GM12878 (cell line): ENCODE data around the gene HERC5. TPM values are rescaled to one million over a fixed set of nuclear protein-coding genes. Genes with fewer than 3 reads are reported as not detected.

Experiments used
- ATAC-seq: fragments of 200-7000 bp; cut with Tn5 transposase; 3 replicates; pipeline ENCODE4 v1.9.1; 2020; ENCODE audit warnings: mild to moderate bottlenecking, moderate library complexity
- BruUV-seq: library from RNA; stranded (reverse); fragments of 400-500 nt; replicated peaks from 2 replicates; lab custom pipeline; 2021; lab: Mats Ljungman, UMichigan
- CTCF ChIA-PET: fragments of 300-600 bp; sonication (Branson Sonifier 250); formaldehyde crosslinking; extraction: SDS; loops from one replicate; lab custom pipeline; 2021; ENCODE audit warnings: inconsistent platforms; lab: Yijun Ruan, JAX
- POLR2A ChIA-PET: fragments of 350-600 bp; formaldehyde crosslinking; extraction: SDS; loops from one replicate; lab custom pipeline; 2021; ENCODE audit warnings: inconsistent platforms; lab: Charles Lee
- RAD21 ChIA-PET: fragments of 300-600 bp; sonication (Branson Sonifier 250); formaldehyde crosslinking; loops from one replicate; lab custom pipeline; 2023; ENCODE audit warnings: antibody characterized with exemption; ENCODE audit not compliant: unreplicated experiment; lab: Charles Lee
- SMC1A ChIA-PET: fragments of 300-600 bp; sonication (Branson Sonifier 250); formaldehyde crosslinking; loops from one replicate; lab custom pipeline; 2023; ENCODE audit not compliant: unreplicated experiment, uncharacterized antibody; lab: Charles Lee
- DNase-seq: peaks from one replicate; pipeline ENCODE4 v3.0.0-alpha.2; 2011; ENCODE audit warnings: low read depth, low spot score
- FAIRE-seq: peaks from 3 replicates; lab custom pipeline; 2011; peaks lifted over from hg19 to GRCh38; lab: Jason Lieb, UNC
- H2AFZ ChIP-seq: 2 replicates; pipeline ENCODE4 v1.6.0; 2011; ENCODE audit warnings: low read depth, low read length, control low read depth; ENCODE audit not compliant: control insufficient read depth
- H3K27ac ChIP-seq: 2 replicates; pipeline ENCODE4 v1.5.1; 2011; ENCODE audit warnings: control low read depth; ENCODE audit not compliant: control insufficient read depth, insufficient read depth
- H3K27me3 ChIP-seq, 2 experiments: replicated peaks in 1 of 2; 2 replicates each; pipeline versions ENCODE4 v1.6.0 to v1.6.1; 2011; ENCODE audit warnings: low read length in 1 of 2; ENCODE audit not compliant: control insufficient read depth in 2 of 2, insufficient read depth in 2 of 2
- H3K36me3 ChIP-seq, 2 experiments: 2 replicates each; pipeline ENCODE4 v1.5.1; 2011; ENCODE audit warnings: low read length in 1 of 2; ENCODE audit not compliant: control insufficient read depth in 2 of 2, insufficient read depth in 2 of 2
- H3K4me1 ChIP-seq: 2 replicates; pipeline ENCODE4 v1.6.1; 2011; ENCODE audit warnings: mild to moderate bottlenecking, low read length, moderate library complexity, mixed read lengths; ENCODE audit not compliant: control insufficient read depth, insufficient read depth
- H3K4me2 ChIP-seq: 2 replicates; pipeline ENCODE4 v1.6.0; 2011; ENCODE audit warnings: control low read depth; ENCODE audit not compliant: control insufficient read depth, insufficient read depth
- H3K4me3 ChIP-seq: fragments of 200-600 bp; sonication (generic); 2 replicates; pipeline ENCODE4 v1.5.1; 2016
- H3K79me2 ChIP-seq: 2 replicates; pipeline ENCODE4 v1.6.0; 2011; ENCODE audit warnings: low read length; ENCODE audit not compliant: control insufficient read depth, insufficient read depth
- H3K9ac ChIP-seq: 2 replicates; pipeline ENCODE4 v1.8.0; 2011; ENCODE audit warnings: low read length, control low read depth, mixed read lengths; ENCODE audit not compliant: control insufficient read depth, insufficient read depth
- H3K9me3 ChIP-seq: replicated peaks from 3 replicates; pipeline ENCODE4 v1.5.1; 2011; ENCODE audit warnings: mild to moderate bottlenecking, low read length; ENCODE audit not compliant: control insufficient read depth, insufficient read depth
- H4K20me1 ChIP-seq: 2 replicates; pipeline ENCODE4 v1.6.0; 2011; ENCODE audit not compliant: control insufficient read depth, insufficient read depth
- ATF2 ChIP-seq: IDR thresholded peaks from 2 replicates; pipeline ENCODE4 v1.6.1; 2012; ENCODE audit warnings: low read length, inconsistent platforms
- EGR1 ChIP-seq, 2 experiments: IDR thresholded peaks; 1 replicate in 1 of 2; 2 replicates in 1 of 2; pipeline ENCODE4 v1.6.1; 2011 to 2012; ENCODE audit warnings: low read depth in 2 of 2, low read length in 2 of 2, borderline replicate concordance in 1 of 2, mild to moderate bottlenecking in 1 of 2, moderate library complexity in 1 of 2
- GATAD2B ChIP-seq: fragments of 450-650 bp; conservative IDR thresholded peaks from 2 replicates; pipeline ENCODE4 v1.6.1; 2017; ENCODE audit warnings: low read depth, mild to moderate bottlenecking, moderate library complexity
- MEF2B ChIP-seq: fragments of 450-650 bp; IDR thresholded peaks from 2 replicates; pipeline ENCODE4 v1.6.1; 2018; ENCODE audit warnings: mild to moderate bottlenecking, moderate library complexity; ENCODE audit not compliant: partially characterized antibody, poor library complexity, severe bottlenecking
- NFXL1 ChIP-seq: fragments of 450-650 bp; IDR thresholded peaks from 2 replicates; pipeline ENCODE4 v1.6.1; 2017; ENCODE audit warnings: antibody characterized with exemption, mild to moderate bottlenecking, borderline replicate concordance
- PAX5 ChIP-seq: IDR thresholded peaks from 2 replicates; pipeline ENCODE4 v1.6.1; 2011; ENCODE audit warnings: low read depth, low read length, borderline replicate concordance
- PBX3 ChIP-seq: IDR thresholded peaks from 2 replicates; pipeline ENCODE4 v1.6.1; 2011; ENCODE audit warnings: mild to moderate bottlenecking, low read depth, low read length, moderate library complexity; ENCODE audit not compliant: insufficient replicate concordance
- PKNOX1 ChIP-seq: fragments of 450-650 bp; IDR thresholded peaks from 2 replicates; pipeline ENCODE4 v1.6.1; 2016; ENCODE audit warnings: mild to moderate bottlenecking
- POLR2A ChIP-seq: IDR thresholded peaks from 2 replicates; pipeline ENCODE4 v1.6.1; 2011; ENCODE audit warnings: low read depth, mild to moderate bottlenecking, low read length
- RAD21 ChIP-seq: IDR thresholded peaks from 2 replicates; pipeline ENCODE4 v1.6.1; 2011; ENCODE audit warnings: mild to moderate bottlenecking, low read depth, low read length, moderate library complexity; ENCODE audit not compliant: insufficient read depth
- SIN3A ChIP-seq: IDR thresholded peaks from 2 replicates; pipeline ENCODE4 v1.6.1; 2012; ENCODE audit warnings: low read depth, low read length, improper control_type of control experiment
- ZNF592 ChIP-seq: fragments of 450-650 bp; IDR thresholded peaks from 2 replicates; pipeline ENCODE4 v1.6.1; 2017; ENCODE audit warnings: mild to moderate bottlenecking, moderate library complexity
- WGBS: methylation state at CpG from one replicate; pipeline ENCODE4 v1.1.6; 2016; ENCODE audit warnings: low lambda C conversion rate; ENCODE audit not compliant: insufficient replicate concordance, insufficient coverage; ENCODE audit errors: missing lambda C conversion rate; 5-methylcytosine and 5-hydroxymethylcytosine counted together
- in situ Hi-C: fragments of 300-500 bp; cut with MboI; formaldehyde crosslinking; loops from 9 replicates; pipeline ENCODE4 v1.14.3; 2018; ENCODE audit warnings: mixed read lengths
- intact Hi-C: fragments of 100-400 bp; cut with micrococcal nuclease; formaldehyde crosslinking; loops from one replicate; pipeline ENCODE4 v1.14.2; 2022; ENCODE audit not compliant: unreplicated experiment
- polyA plus RNA-seq, 11 experiments: library from polyadenylated mRNA; depleted of rRNA in 4 of 11; unstranded in 6 of 11; stranded (reverse) in 5 of 11; fragments of >200 nt; fragmentation: Nextera tagmentation in 4 of 11; fragmentation: Illumina TruSeq in 1 of 11; extraction: Ambion mirVana in 4 of 11; extraction: Trizol in 1 of 11; gene quantifications; 1 replicate in 1 of 11; 2 replicates in 10 of 11; pipeline versions ENCODE4 v1.2.1 to v1.2.3, GENCODE V29; 2011 to 2016; ENCODE audit warnings: inconsistent platforms in 2 of 11, missing spikeins in 2 of 11, low read depth in 1 of 11
- total RNA-seq, 4 experiments: library from RNA; depleted of rRNA in 3 of 4; stranded (reverse); fragments of >200 nt in 3 of 4; fragmentation: Illumina TruSeq in 1 of 4; extraction: Trizol in 1 of 4; gene quantifications; 2 replicates each; pipeline versions ENCODE4 v1.2.1 to v1.2.3, GENCODE V29; 2013 to 2021
- TF ChIP-seq, protein P1 (sequence below): fragments of 450-650 bp; IDR thresholded peaks from 2 replicates; pipeline ENCODE4 v1.6.1; 2018; ENCODE audit warnings: mild to moderate bottlenecking, low read depth, moderate library complexity; ENCODE audit not compliant: partially characterized antibody

Gene HERC5
- total and polyA plus RNA-seq, 10 of the 15 experiments (the other 5 are each of a cell fraction or from before 2014, with no cell fraction given), result 12.5 to 60.7 (median 25.1) TPM

DNA sequence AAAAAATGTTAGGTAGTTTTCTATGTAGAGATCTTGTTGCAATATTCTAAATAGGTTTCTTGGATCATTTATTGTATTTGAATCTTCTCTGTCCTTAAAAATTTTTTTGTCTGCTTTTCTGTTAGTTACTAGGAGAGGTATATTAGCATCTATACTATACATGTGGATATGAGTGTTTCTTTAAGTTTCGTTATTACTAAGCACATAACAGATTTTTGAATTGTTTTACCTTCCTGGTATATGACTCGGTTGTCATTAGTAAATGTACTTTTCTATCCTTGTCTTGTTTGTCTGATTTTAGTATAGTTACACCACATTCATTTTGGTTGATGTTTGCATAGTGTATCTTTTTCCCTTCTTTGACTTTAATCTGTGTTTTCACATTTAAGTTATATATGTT is 46.4 kb downstream of the HERC5 start:
- DNase-seq, result no peak
- no peak overlapping the region for H3K27ac ChIP-seq
- no peaks in the 10 kb centered on the region for H3K9me3 ChIP-seq
- ATAC-seq, result no peak
- no peaks in the 10 kb centered on the region for H3K4me1 ChIP-seq
- H3K36me3 ChIP-seq, result peaks cover 0 to 3% of the 10 kb centered on the region in 2 experiments; a peak in 3 of 4 replicates
- no peaks in the 10 kb centered on the region for H3K79me2 ChIP-seq
- in situ Hi-C loops (loop anchor here (25.0 kb wide), 1 partner anchor 816 kb away; no protein-coding TSS in a partner anchor), intact Hi-C loops (no loop called here)
- no peak overlapping the region for H3K4me3 ChIP-seq
- H3K9ac ChIP-seq, result no peak overlapping the region
- SMC1A ChIA-PET, result interaction anchor here (1.1 kb wide), 1 partner anchor 19 kb away, joined by 3 read pairs; no protein-coding TSS in a partner anchor
- no peak overlapping the region for H3K4me2 ChIP-seq
- WGBS, result 24% methylated on average over 2 of the region's 2 CpGs
- RAD21 ChIA-PET, result no interaction called here
- CTCF ChIA-PET, result interaction anchor here (1.6 to 3.5 kb wide), 2 partner anchors 12 to 134 kb away, joined by 6 to 16 read pairs; no protein-coding TSS in a partner anchor
- FAIRE-seq, result peak; percentile 47
- POLR2A ChIA-PET, result interaction anchor here (0.8 kb wide), 1 partner anchor 13 kb away, joined by 3 read pairs; no protein-coding TSS in a partner anchor
- H2AFZ ChIP-seq, result no peak overlapping the region
- H4K20me1 ChIP-seq, result no peaks in the 10 kb centered on the region
- no TSS peak for BruUV-seq
- no peaks in the 10 kb centered on the region for H3K27me3 ChIP-seq
- TF ChIP-seq, protein P1, sequence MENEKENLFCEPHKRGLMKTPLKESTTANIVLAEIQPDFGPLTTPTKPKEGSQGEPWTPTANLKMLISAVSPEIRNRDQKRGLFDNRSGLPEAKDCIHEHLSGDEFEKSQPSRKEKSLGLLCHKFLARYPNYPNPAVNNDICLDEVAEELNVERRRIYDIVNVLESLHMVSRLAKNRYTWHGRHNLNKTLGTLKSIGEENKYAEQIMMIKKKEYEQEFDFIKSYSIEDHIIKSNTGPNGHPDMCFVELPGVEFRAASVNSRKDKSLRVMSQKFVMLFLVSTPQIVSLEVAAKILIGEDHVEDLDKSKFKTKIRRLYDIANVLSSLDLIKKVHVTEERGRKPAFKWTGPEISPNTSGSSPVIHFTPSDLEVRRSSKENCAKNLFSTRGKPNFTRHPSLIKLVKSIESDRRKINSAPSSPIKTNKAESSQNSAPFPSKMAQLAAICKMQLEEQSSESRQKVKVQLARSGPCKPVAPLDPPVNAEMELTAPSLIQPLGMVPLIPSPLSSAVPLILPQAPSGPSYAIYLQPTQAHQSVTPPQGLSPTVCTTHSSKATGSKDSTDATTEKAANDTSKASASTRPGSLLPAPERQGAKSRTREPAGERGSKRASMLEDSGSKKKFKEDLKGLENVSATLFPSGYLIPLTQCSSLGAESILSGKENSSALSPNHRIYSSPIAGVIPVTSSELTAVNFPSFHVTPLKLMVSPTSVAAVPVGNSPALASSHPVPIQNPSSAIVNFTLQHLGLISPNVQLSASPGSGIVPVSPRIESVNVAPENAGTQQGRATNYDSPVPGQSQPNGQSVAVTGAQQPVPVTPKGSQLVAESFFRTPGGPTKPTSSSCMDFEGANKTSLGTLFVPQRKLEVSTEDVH, result no peak
- TF ChIP-seq GATAD2B (no peak), RAD21 (no peak), MEF2B (no peak), NFXL1 (no peak), PAX5 (no peak), EGR1 (IDR thresholded peaks at IDR 0.05; ENCODE audit: borderline replicate concordance in 1 of 2, low read depth in 2 of 2, low read length in 2 of 2) (no peak), PKNOX1 (no peak), SIN3A (no peak), ZNF592 (no peak), PBX3 (no peak), ATF2 (no peak), POLR2A (no peak)
